GM18907 (cell line): ENCODE results near the gene RPS6KA4.
A peak's percentile ranks its signal among the peaks of the same experiment; 100 is the strongest.
"Not testable (repeated sequence)": the region's sequence is repeated elsewhere in the genome, so short reads cannot be mapped to it uniquely, and the experiment has no call there.

ENCODE experiments used
- ATAC-seq: cut with Tn5 transposase; IDR thresholded peaks from one replicate; pipeline ENCODE4 v1.9.1; 2021; ENCODE audit warnings: mild to moderate bottlenecking, moderate library complexity; ENCODE audit not compliant: unreplicated experiment

Gene RPS6KA4

DNA sequence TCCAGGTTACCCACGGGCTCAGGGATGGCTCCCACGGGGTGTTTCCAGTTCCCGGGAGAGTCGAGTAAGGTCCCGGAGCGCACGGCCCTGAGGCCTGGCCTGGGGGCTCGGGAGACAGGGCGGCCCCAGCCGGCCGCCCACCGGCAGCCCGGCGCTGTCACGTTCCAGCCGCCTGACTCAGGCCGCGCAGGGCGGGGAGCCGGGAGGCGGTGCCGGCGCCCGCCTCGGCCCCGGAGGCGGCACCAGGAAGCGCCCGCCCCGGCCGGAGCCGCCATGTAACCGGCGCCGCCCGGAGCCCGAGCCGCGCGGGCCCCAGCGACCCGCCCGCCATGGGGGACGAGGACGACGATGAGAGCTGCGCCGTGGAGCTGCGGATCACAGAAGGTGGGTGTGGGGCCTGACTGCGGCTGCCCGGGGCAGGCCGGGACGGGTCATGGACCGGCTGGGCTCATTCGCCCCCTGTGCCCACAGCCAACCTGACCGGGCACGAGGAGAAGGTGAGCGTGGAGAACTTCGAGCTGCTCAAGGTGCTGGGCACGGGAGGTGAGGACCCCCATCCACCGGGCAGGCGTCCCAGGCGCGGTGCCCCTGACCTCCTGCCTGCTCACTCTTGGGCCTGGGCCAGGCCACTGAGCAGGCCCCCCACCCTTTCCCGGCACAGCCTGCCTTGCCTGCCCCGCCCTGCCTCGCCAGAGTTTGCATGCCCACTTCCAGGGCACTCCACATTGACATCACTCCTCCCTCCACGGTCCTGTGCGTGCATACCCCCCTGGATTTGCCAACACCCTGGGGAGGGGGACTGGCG, at the start of gene RPS6KA4:
TSS of gene RPS6KA4 (plus strand) at position 256 of the 805 bp plus-strand sequence. CDS start at position 330, 74 bp downstream.
- ATAC-seq: peak; percentile 49

DNA sequence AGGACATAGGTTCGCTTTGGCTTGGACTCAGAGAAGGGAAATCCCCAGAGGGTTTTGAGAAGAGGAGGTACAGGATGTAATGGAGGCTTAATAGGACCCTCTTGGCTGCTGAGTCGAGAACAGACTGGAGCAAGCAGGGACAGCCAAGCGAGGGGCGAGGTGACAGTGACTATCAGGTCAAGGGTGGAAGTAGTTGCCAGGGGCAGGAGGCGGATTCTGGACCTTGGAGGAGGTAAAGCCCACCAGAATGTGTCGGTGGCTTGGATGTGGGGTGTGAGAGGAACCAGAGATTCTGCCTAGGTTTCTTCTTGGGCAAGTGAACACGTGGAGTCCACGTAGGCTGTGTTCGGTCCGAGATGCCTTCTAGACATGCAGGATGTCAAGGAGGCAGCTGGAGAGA, 46.0 kb upstream of the RPS6KA4 start:
- no peak for ATAC-seq

DNA sequence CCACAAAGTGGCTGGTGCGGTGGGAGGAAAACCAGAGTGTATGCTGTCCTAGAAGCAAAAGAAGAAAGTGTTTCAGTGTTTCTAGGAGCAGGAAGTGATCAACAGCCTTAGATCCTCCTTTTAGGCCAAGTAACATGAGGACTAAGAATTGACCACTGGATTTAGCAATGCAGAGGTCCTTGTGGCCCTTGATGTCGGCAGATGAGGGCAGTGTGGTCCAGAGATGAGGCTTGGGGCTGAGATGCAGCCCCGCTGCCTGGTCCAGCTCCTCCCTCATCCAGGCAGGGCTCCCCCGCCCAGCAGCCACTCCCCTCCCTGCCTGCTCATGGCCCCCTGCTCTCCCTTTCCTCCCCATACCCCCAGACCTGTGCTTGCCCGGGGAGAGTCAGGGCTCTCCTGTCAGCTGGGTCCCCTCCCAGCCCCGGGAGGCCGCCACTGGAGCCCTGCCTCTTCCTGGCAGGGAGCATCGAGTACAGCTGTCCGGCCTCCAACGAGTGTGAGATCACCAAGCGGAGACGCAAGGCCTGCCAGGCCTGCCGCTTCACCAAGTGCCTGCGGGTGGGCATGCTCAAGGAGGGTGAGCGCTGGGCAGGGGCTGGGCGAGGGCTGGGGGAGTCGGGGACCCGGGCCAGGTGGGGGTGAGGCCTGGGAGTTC, 45.3 kb upstream of the RPS6KA4 start:
- ATAC-seq: no peak

DNA sequence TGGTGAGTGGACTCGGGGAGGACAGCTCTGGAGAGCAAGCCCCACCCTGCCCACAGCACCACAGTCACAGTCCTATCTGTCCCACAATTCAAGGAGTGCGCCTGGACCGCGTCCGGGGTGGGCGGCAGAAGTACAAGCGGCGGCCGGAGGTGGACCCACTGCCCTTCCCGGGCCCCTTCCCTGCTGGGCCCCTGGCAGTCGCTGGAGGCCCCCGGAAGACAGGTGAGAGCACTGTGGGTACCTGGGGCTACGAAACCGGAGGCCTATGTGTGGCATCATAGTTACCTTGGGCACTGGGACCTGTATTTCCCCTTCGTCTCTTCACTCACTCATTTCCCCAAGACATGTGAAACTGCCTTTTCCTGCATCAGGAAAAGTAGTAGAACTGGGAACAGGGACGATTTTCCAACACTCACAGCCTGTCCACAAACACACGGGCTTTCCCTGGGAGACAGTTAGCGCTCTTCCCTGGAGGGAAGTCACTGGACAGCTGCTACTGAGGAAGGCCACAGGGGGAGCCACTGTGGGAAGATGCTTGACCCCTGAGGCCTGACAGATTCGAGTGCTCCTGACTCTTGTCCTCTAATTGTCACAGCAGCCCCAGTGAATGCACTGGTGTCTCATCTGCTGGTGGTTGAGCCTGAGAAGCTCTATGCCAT, 44.7 kb upstream of the RPS6KA4 start:
- ATAC-seq: no peak

DNA sequence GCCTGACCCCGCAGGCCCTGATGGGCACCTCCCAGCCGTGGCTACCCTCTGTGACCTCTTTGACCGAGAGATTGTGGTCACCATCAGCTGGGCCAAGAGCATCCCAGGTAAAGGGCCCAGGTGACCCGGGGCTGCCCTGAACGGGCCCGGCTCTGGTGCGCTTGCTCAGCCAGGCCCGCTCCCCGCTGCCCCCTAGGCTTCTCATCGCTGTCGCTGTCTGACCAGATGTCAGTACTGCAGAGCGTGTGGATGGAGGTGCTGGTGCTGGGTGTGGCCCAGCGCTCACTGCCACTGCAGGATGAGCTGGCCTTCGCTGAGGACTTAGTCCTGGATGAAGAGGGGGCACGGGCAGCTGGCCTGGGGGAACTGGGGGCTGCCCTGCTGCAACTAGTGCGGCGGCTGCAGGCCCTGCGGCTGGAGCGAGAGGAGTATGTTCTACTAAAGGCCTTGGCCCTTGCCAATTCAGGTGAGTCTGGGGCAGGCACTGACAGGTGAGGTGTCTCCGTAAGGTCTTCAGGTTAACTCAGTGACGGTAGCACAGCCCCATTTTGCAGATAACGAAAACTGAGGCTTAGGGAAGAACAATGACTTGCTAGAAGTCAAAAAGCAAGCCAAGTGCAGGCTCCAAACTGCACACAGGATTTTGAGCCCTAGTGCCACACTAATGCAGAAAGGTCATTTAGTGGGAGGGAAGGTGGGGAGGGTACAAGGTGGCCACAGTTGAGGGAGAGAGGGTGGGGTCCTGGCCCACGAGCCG, 44.0 kb upstream of the RPS6KA4 start:
- ATAC-seq: no peak

DNA sequence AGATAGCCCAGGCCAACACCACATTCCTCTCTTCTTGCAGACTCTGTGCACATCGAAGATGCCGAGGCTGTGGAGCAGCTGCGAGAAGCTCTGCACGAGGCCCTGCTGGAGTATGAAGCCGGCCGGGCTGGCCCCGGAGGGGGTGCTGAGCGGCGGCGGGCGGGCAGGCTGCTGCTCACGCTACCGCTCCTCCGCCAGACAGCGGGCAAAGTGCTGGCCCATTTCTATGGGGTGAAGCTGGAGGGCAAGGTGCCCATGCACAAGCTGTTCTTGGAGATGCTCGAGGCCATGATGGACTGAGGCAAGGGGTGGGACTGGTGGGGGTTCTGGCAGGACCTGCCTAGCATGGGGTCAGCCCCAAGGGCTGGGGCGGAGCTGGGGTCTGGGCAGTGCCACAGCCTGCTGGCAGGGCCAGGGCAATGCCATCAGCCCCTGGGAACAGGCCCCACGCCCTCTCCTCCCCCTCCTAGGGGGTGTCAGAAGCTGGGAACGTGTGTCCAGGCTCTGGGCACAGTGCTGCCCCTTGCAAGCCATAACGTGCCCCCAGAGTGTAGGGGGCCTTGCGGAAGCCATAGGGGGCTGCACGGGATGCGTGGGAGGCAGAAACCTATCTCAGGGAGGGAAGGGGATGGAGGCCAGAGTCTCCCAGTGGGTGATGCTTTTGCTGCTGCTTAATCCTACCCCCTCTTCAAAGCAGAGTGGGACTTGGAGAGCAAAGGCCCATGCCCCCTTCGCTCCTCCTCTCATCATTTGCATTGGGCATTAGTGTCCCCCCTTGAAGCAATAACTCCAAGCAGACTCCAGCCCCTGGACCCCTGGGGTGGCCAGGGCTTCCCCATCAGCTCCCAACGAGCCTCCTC, 43.1 kb upstream of the RPS6KA4 start:
- ATAC-seq: not testable (repeated sequence)

DNA sequence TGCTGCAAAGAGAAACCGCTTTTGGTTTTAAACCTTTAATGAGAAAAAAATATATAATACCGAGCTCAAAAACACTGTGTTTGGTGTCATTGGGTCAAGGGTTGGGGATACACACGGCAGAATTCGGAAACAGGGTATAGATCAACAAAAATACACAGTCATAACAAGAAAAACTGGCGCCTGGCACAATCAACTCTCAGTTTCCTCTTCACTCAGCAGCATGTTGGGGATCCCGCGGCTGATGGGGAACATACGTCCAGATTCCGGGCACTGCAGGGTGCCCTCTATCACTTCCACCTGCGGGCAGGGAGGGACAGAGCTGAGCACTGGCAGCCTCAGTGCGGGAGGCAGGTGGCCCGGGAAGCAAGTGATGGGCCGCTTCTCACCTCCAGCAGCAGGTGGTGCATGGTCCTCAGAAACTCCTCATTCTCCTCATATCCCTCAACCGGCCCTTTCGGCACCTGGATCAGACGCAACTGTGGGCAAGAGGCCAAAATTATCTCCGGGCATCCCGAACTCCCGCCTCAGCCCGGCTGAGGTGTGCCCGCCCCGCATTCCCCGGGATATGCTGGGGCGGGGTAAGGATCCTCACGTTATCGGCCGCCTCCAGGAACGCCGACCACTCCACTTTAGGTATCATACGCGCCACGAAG, 42.2 kb upstream of the RPS6KA4 start:
- peak; percentile 27 for ATAC-seq

DNA sequence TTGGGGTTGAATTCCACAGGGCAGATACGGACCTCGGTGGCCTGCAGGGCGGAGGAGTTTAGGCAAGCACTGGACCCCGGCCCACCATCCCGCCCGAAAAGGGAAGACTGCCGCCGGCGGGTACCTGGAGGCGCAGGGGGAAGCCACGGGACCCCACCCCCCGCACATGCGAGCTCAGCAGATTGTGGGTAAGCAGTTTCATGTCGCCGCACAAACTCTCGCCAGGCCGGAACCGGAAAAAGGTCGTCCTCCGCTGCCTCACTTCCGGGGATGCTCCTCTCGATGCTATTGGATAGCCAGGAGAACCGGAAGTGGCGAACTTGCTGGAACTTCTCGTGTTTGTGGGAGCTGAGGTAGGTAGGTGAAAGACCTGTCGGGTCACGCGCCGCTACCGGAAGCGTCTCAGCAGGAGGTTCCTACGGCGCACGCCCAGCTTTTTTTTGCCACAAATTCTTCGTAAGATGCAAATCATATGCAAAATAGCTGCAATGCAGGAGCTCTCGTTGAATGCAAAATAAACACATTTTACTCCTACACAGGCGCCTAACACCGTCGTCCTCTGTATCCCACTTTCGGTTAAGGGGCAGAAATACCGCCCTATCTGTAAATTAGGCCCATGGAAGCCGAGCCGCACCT, 41.5 kb upstream of the RPS6KA4 start, which contains the start of gene TRMT112:
TSS of gene TRMT112 (minus strand) at position 235 of the 636 bp plus-strand sequence. CDS start at position 202, 33 bp downstream.
- ATAC-seq: peak; percentile 67

DNA sequence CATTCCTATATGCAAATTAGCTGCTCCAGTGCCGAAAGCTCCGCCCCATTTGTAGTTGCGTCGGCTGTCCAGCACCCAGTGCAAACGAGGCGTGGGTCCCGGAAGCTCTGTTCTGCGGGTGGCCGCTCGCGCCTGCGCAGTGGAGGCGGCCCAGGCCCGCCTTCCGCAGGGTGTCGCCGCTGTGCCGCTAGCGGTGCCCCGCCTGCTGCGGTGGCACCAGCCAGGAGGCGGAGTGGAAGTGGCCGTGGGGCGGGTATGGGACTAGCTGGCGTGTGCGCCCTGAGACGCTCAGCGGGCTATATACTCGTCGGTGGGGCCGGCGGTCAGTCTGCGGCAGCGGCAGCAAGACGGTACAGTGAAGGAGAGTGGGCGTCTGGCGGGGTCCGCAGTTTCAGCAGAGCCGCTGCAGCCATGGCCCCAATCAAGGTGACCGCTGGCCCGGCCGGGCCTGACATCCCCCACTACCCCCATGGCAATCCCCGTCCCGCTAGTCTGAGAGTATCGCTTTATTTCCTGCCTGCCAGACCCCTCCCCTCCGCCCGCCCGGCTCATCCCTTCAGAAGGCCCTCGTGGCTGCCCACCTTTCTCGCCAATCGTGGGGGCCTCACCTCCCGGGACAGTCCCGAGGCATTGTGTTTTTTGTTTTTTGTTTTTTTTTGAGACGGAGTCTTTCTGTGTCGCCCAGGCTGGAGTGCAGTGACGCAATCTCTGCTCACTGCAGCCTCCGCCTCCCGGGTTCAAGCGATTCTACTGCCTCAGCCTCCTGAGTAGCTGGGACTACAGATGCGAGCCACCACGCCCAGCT, 40.8 kb upstream of the RPS6KA4 start, which contains the start of gene PRDX5:
TSS of gene PRDX5 (plus strand) at position 161 of the 805 bp plus-strand sequence. CDS start at position 256, 95 bp downstream.
- peak; percentile 48 for ATAC-seq

DNA sequence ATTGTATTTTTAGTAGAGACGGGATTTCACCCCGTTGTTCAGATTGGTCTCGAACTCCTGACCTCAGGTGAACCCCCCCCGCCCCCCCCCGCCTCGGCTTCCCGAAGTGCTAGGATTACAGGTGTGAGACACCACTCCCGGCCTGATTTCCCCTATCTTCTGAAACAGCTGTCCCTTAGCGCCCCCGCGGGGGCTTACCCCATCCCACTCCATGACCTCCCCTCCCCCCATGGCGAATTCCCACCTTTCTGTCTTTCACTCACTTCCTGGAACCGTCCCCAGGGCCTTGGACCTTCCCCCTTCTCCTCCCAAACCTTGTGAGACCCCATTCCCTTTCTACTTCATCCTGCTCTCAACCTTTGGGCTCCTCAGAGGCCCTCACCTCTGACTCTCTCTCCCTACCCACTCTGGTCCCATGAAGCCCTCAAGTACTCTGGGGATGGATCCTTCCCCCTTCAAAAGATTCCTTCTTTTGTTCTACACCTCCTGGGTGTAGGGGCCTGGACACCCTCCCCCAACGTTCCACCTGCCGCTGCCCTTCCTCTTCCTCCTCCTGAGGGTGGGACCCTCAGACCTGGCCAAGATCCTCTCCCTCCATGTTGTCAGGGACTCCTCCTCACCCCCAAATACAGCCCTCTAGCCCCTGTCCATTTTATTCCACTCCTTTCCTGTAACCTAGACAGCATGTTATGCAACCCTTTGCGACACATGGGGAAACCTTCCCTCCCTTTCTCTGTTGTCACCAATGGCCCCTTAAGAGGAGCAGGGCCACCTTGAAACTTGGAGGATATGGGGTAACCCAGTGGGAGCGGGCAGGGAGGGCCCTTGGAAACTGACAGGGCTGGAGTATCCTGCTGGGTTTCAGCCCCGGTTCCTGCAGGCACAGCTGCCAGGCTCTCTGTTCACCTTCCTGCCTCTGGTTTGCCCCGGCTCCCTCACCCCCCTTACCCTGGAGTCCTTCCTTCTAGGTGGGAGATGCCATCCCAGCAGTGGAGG, 39.9 kb upstream of the RPS6KA4 start:
- ATAC-seq: no peak

DNA sequence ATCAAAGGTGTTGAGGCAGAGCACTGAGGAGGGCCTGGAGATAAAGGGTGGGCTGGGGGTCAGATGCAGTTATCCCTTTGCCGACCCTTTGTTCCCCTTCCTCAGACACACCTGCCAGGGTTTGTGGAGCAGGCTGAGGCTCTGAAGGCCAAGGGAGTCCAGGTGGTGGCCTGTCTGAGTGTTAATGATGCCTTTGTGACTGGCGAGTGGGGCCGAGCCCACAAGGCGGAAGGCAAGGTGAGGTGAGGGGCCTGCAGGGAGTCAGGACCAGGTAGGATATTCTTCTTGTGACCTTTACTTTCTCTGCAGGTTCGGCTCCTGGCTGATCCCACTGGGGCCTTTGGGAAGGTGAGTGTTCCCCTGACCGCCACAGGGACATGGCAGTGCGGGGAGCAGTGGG, 38.4 kb upstream of the RPS6KA4 start:
- no peak for ATAC-seq

DNA sequence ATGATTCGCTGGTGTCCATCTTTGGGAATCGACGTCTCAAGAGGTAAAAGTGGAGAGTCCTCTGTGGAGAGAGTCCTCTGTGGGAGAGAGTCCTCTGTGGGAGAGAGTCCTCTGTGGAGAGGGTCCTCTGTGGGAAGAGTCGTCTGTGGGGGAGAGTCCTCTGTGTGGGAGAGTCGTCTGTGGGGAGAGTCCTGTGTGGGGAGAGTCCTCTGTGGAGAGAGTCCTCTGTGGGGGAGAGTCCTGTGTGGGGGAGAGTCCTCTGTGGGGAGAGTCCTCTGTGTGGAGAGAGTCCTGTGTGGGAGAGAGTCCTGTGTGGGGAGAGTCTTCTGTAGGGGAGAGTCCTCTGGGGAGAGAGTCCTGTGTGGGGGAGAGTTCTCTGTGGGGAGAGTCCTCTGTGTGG, 37.9 kb upstream of the RPS6KA4 start:
- no peak for ATAC-seq

DNA sequence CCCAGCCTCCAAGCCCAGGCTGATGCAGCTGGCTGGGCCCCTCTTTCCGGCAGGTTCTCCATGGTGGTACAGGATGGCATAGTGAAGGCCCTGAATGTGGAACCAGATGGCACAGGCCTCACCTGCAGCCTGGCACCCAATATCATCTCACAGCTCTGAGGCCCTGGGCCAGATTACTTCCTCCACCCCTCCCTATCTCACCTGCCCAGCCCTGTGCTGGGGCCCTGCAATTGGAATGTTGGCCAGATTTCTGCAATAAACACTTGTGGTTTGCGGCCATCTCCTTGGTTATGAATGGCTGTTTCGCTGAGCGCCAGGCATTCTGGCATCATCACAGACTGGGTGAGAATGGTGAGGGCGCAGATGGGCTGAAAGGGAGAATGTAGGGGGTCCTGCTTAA, 37.4 kb upstream of the RPS6KA4 start:
- ATAC-seq: no peak

DNA sequence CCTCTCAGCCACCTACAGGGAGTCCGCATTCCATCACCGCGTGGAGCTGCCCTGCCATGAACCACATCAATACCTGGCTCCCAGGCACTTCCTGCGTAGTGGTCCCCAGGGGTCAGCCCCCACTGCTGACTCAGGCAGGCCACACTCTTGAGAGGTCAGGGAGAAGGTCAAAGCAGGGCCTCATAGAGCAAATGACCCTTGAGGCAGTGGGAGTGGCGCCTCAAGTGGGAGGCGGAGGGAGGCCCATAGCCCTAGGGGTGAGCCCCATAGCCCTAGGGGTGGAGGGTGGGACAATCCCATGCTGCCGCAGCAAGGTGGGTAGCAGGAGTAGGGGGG, 36.1 kb upstream of the RPS6KA4 start:
- no peak for ATAC-seq

DNA sequence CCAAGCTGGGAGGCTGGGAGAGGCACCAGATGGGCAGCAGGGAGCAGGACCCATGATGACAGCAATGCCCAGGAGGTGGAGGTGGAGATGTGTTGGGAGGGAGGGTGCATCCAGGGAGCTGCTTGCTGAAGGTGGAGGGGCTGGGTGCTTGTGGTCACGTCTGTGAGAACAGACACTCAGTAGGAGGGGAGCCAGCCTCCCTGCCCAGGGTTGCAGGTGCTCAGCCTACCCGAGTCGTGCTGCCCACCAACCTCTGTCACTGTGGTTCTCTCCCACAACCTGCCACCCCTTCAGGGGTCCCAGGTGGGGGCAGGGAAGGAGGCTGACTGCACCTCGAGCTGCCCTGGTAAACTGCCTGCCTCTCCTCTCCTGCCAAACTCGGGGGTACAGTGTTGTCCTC, 35.6 kb upstream of the RPS6KA4 start:
- no peak for ATAC-seq

DNA sequence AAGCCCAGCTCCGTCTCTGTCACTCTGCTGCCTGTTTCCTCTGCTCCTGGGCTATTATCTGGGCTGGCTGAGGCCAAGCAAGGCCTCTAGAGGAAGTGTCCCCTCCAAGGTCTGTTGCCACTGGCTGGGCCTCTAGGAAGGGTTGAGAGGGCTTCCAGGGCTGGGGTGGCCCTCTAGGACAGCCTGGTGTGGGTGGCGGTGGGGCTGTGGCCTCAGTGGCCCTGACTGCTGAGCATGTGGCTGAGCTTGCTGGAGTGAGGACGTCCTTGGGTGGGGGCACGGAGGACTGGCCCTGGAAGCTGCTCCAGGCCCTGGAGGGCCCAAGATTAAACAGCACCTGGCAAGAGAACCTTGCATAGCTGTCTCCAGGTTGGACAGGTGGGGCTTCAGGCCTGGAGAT, 35.0 kb upstream of the RPS6KA4 start:
- ATAC-seq: not testable (repeated sequence)
